Astrocyte of the spinal cord (primary cell): Measurements from ENCODE around the gene FLNA.
"Not testable (repeated sequence)": the region's sequence is repeated elsewhere in the genome, so short reads cannot be mapped to it uniquely, and the experiment has no call there.

ENCODE experiments used
- DNase-seq: peaks from one replicate; pipeline ENCODE4 v3.0.0; 2011; ENCODE audit warnings: low read depth, low spot score
- H3K4me3 ChIP-seq: 2 replicates; pipeline ENCODE4 v1.5.1; 2011; ENCODE audit warnings: low read depth, mild to moderate bottlenecking, low read length, moderate library complexity
- in situ Hi-C: cut with HindIII; loops from 2 replicates; pipeline ENCODE4 v1.10.0; 2017; ENCODE audit warnings: low sequenced_read_pairs
- TF ChIP-seq, protein P1 (sequence below): IDR thresholded peaks from 2 replicates; pipeline ENCODE4 v1.5.1; 2012; ENCODE audit warnings: low read depth, mild to moderate bottlenecking, low read length, inconsistent platforms

FLNA gene

DNA sequence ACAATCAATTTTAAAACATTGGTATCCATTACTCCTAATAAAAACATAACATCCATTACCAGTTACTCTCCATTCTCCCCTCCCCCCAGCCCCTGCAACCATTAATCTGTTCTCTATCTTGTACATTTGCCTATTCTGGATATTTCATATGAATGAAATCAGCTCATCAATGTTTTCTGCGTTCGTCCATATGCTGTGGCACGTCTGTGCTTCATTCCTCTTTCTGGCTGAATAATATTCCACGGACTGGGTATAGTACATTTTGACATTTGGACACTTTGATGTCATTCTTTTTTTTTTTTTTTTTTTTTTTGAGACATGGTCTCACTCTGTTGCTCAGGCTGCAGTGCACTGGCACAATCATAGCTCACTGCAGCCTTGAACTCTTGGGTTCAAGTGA lies 29.4 kb upstream of the FLNA start:
- in situ Hi-C loops = no loop called here
- DNase-seq = no peak
- H3K4me3 ChIP-seq = no peak overlapping the region
- TF ChIP-seq, protein P1, sequence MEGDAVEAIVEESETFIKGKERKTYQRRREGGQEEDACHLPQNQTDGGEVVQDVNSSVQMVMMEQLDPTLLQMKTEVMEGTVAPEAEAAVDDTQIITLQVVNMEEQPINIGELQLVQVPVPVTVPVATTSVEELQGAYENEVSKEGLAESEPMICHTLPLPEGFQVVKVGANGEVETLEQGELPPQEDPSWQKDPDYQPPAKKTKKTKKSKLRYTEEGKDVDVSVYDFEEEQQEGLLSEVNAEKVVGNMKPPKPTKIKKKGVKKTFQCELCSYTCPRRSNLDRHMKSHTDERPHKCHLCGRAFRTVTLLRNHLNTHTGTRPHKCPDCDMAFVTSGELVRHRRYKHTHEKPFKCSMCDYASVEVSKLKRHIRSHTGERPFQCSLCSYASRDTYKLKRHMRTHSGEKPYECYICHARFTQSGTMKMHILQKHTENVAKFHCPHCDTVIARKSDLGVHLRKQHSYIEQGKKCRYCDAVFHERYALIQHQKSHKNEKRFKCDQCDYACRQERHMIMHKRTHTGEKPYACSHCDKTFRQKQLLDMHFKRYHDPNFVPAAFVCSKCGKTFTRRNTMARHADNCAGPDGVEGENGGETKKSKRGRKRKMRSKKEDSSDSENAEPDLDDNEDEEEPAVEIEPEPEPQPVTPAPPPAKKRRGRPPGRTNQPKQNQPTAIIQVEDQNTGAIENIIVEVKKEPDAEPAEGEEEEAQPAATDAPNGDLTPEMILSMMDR = no peak

DNA sequence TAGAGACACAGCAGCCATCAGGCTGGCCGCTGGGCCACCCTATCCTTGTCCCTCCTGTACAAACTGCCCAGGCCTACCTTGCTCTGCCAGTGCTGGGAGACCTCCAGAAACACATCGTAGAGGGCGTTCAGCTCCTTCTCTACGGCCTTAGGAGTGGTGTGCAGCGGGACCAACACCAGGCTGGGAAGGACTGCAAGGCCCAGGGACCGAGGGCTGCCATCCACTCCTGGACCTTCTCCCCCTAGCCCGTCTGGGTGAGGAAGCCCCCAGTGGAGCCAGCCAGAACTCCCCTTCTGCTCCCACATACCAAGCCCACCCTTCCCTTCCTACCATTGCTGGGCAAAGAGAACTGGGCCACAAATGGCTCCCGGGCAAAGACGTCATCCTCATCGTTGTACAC lies 28.8 kb upstream of the FLNA start:
- DNase-seq = no peak
- H3K4me3 ChIP-seq = no peak overlapping the region
- TF ChIP-seq, protein P1 = no peak
- in situ Hi-C loops = no loop called here

DNA sequence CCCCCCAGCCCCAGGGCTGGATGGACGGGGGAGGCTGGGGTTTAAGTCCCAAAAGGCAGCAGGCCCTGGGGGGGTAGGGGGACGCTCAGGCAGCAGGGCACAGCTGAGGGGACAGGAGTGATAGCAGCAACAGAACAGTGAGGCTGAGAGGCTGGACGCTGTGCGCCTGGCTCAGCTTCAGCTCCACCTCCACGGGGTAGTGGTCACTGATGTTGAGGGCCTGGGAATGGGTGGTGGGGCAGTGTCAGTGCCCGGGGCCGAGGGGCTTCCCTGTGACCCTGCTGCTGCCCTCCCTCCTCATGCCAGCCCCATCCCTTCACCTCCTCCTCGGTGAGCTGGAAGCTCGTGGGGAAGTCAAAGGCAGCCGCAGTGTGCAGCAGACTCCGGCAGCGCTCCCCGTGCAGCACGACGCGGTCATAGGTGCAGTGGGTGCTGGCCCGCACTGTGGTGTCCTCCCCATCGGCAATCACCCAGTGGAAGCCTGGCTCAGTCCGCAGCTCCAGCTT lies 28.2 kb upstream of the FLNA start:
- no peak overlapping the region for H3K4me3 ChIP-seq
- DNase-seq = no peak
- TF ChIP-seq, protein P1 = no peak
- in situ Hi-C loops = no loop called here

GRCh38 chrX:154401918-154402621 lies 27.6 kb upstream of the FLNA start:
- in situ Hi-C loops = no loop called here
- TF ChIP-seq, protein P1 = no peak
- DNase-seq = no peak
- no peak overlapping the region for H3K4me3 ChIP-seq

DNA sequence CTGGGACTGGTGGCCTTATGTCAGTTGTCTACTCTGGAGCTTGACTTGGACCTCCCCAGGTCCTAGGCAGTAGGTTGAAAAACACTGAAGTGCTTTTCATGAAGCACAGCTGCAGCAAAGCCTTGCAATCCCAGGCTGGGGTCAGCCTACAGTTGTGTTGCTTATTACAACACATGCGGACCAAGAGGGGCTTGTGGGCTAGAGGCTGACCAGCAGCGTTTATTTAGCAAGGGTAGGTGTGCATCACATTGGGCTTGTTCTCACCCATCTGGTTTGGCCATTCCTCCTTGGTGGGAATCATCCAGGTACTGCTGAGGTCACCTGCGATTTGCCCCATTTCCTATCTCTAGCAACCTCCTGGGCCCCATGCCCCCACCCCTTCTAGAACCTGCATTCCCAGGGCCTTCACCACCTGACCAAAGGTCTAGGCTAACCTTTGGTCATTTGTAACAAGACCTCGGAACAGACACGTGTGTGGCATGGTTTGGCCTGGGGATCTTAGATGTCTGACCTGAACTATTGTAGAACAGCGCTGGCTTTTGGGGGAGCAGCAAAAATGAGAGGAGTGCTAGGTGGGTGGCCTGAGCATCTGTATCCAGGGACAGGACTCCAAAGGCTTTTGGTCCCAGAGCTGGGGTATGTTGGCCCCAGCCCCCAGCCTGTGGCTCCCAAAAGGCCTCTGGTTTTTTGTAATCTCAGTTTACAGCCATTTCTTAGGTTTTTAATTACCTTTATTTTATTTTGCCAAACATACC lies 26.8 kb upstream of the FLNA start:
- TF ChIP-seq, protein P1 = no peak
- DNase-seq = no peak
- no peak overlapping the region for H3K4me3 ChIP-seq
- in situ Hi-C loops = no loop called here

DNA sequence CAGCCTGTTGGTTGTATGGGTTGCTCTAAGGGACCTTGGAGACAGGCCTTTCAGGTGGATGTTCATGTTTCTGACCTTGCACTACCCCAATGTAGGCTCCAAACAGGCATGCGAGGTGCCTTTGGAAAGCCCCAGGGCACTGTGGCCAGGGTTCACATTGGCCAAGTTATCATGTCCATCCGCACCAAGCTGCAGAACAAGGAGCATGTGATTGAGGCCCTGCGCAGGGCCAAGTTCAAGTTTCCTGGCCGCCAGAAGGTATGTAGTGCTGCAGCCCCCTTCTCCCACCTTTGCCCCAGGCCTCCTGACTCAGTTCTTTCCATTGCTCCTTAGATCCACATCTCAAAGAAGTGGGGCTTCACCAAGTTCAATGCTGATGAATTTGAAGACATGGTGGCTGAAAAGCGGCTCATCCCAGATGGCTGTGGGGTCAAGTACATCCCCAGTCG lies 26.0 kb upstream of the FLNA start:
- DNase-seq, in situ Hi-C loops: not testable (repeated sequence)
- H3K4me3 ChIP-seq = peak overlapping the region; percentile 68
